ENCODE data around the gene ZFHX2.

ZFHX2 gene

DNA sequence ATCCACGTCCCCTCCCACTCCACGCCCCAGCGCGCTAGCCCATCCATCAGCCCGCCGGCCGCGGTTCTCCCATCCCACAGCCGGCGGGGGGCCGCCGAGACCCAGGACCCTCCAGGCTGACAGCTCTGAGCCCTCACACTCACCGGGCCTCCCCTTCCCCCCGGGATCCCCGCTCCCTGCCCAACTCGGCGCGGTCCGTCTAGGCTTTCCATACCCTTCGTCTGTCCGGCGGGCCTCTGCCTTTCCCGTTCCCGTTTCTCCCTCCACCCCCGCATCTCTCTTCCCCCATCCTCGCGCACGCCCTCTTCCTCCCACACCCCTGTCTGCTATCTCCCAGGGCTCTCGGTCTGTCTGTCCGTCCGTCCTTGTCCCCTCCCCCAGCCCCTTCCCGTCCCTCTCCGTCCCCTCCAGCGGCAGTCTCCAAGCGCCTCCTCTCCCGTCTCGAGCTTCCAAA lies 726 bp downstream of the ZFHX2 start:
- in situ Hi-C loops (cut with MboI; ENCODE audit: low pct_unique_long_range_greater_than_20kb, low sequenced_read_pairs, unreplicated experiment): no loop called here
- DNase-seq (ENCODE audit: low spot score): no peak

DNA sequence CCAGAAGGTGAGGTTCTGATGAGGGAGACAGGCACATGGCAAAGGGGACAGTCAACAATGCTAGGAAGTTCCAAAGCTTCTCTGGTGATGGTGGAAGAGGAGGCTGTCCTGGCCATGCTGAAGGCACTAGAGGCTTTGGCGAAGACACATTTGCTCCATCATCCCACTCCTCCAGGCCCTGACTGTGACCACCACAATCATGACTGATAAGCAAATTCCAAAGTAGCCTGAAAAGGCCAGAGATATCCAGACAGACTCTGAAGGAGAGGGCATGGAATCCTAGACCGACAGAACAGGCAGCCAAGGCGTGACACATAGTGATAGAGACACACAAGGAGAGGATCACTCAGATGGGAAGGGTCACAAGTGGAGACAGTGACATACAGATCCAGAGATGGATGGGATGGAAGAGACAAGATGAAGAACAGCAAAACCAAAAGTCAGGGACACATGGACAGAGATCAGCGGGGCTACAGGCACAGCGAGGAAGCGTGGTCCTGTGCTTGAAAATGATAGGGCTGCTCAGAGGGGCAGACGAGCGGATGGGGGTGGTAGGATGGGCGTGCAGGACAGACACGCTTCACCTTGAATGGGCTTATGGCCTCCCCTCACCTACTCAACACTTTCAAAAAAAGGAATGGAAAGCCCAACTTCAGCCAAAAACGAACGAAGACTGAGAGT lies 1.3 kb downstream of the ZFHX2 start:
- in situ Hi-C loops (cut with MboI; ENCODE audit: low pct_unique_long_range_greater_than_20kb, low sequenced_read_pairs, unreplicated experiment): no loop called here
- no peak for DNase-seq (ENCODE audit: low spot score)
- TF ChIP-seq, protein P1, sequence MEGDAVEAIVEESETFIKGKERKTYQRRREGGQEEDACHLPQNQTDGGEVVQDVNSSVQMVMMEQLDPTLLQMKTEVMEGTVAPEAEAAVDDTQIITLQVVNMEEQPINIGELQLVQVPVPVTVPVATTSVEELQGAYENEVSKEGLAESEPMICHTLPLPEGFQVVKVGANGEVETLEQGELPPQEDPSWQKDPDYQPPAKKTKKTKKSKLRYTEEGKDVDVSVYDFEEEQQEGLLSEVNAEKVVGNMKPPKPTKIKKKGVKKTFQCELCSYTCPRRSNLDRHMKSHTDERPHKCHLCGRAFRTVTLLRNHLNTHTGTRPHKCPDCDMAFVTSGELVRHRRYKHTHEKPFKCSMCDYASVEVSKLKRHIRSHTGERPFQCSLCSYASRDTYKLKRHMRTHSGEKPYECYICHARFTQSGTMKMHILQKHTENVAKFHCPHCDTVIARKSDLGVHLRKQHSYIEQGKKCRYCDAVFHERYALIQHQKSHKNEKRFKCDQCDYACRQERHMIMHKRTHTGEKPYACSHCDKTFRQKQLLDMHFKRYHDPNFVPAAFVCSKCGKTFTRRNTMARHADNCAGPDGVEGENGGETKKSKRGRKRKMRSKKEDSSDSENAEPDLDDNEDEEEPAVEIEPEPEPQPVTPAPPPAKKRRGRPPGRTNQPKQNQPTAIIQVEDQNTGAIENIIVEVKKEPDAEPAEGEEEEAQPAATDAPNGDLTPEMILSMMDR (IDR thresholded peaks at IDR 0.05; ENCODE audit: extremely low read depth, insufficient read depth, missing control alignments): no peak

More for the DNA sequence above, 726 bp downstream of the ZFHX2 start:
- TF ChIP-seq, protein P1 (IDR thresholded peaks at IDR 0.05; ENCODE audit: extremely low read depth, insufficient read depth, missing control alignments): no peak

DNA sequence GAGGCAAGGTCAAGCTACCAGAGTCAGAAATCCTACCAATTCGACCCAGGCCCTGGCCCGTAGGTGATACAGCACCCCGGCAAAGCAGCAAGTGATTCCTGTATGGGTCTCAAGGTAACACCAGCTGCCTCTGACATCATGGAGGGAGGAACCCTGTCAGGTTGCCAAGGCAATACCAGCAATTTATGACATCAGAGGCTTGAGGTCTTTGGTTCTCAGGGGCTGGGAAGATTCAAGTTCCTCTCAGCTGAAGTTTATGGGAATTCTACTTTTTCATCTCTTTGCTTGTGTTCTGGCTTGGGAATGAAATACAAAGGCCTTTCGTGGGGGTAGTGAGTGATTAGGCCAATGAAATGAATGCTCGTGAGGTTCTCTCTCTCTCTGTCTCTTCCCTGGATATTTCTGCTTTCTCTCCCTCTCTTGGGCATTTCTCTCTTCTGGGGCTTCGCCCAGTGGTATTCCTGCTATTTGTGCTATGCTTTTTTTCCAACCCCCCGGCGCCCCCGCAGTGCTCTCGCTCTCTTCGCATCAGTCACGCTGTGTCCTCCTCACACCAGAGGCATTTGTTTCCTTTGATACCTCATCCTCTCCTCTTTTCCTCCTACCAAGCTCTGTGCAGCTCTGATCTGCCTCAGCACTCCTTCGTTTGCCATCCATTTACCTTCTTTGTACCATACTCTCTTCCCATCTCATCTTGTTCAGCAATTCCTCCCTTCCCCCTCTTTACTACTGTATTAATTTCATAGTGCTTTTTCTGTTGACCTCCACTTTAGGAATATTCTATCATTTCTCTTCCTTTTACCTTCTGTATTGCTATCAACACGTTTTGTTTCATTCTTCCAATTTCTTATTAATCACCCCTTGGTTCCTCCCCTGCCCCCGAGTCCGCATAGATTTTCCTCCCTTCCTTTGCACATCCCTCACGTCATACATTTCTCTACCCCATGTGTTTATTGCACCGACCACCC lies 2.9 kb downstream of the ZFHX2 start:
- no peak for DNase-seq (ENCODE audit: low spot score)

DNA sequence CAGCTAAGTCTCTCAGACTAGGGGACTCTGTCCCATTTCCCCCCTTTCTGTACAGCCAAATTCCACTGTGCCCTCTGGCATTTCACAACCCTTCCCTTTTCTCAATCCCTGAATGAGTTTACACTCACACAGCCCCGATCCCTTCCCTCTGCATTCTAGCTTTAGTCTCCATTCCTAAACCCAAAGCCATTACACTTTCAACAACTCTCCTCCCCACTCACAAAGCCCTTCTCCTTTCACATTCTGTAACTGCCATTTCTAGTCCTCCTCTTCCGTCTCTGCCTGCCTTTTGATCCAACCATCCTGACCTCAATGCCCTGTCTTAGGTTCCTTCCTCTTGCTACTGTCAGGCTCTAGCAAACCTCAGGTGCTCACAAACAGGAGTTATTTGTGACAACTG lies 3.6 kb downstream of the ZFHX2 start:
- no peak for DNase-seq (ENCODE audit: low spot score)
- in situ Hi-C loops (cut with MboI; ENCODE audit: low pct_unique_long_range_greater_than_20kb, low sequenced_read_pairs, unreplicated experiment): loop anchor here (10.0 kb wide), 1 partner anchor 63 kb away; no protein-coding TSS in a partner anchor
- TF ChIP-seq, protein P1 (IDR thresholded peaks at IDR 0.05; ENCODE audit: extremely low read depth, insufficient read depth, missing control alignments): no peak

More for the DNA sequence above, 2.9 kb downstream of the ZFHX2 start:
- TF ChIP-seq, protein P1 (IDR thresholded peaks at IDR 0.05; ENCODE audit: extremely low read depth, insufficient read depth, missing control alignments): no peak
- in situ Hi-C loops (cut with MboI; ENCODE audit: low pct_unique_long_range_greater_than_20kb, low sequenced_read_pairs, unreplicated experiment): loop anchor here (10.0 kb wide), 1 partner anchor 64 kb away; no protein-coding TSS in a partner anchor

DNA sequence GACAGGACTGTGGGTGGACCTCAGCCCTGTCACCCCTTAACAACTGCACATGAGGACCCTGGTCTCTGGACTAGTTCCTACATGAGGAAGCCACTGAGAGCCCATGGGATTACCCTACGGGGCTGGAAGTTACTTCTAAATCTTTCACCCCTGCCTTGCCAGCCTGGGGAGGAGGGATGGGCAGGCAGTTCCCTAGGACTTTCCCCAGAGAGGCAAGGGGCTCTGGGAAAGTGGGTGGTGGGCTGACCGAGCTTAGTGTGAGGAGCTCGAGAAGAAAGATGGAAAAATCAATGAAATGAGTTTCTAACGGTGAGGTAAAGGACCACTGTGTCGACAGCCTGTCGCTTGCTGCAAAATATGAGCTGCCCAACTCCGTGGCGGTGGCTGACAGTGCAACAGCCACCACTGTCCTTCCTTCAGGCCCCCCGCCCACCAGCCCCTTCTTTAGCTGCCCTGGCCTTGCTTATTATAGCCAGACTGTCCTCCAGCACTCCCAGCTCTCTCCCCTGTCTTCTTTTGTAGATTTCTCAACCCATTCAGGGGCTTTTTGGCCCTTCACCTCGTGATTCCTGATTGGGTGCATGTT lies 5.0 kb downstream of the ZFHX2 start:
- no peak for DNase-seq (ENCODE audit: low spot score)
- in situ Hi-C loops (cut with MboI; ENCODE audit: low pct_unique_long_range_greater_than_20kb, low sequenced_read_pairs, unreplicated experiment): loop anchor here (10.0 kb wide), 1 partner anchor 62 kb away; no protein-coding TSS in a partner anchor
- TF ChIP-seq, protein P1 (IDR thresholded peaks at IDR 0.05; ENCODE audit: extremely low read depth, insufficient read depth, missing control alignments): no peak

DNA sequence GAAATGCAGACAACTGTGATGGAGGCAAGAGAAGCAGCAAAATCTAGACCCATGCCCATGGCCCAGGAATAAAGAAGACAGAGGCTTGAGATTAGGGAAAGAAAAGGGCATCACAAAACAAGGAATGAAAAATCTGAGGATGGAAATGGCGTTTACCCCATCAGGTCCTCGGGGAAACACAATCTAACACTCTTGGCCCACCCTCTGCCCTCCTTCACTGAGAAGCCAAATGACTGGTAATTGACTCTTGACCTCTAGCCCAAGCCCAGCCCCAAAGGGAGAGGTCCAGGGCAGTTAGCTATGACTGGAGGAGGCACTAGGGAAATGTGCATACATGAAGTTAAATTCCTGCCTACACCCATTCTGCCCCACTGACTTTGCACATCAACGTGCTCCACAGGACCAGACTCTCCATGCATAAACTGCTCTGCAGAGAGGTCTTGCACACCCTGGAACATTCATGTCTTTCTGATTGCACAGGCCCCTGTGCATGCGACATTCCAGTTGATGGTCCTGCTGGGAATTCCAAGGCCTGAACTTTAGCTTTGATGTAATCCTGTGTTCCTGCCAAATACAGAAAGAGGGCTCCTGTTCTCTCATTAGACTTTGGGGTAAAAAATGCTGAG lies 5.7 kb downstream of the ZFHX2 start:
- no peak for DNase-seq (ENCODE audit: low spot score)
- in situ Hi-C loops (cut with MboI; ENCODE audit: low pct_unique_long_range_greater_than_20kb, low sequenced_read_pairs, unreplicated experiment): loop anchor here (10.0 kb wide), 1 partner anchor 61 kb away; no protein-coding TSS in a partner anchor
- TF ChIP-seq, protein P1 (IDR thresholded peaks at IDR 0.05; ENCODE audit: extremely low read depth, insufficient read depth, missing control alignments): no peak
